ENCODE results near the gene DMRT3.

Gene DMRT3

GRCh38 chr9:959914-960313 is 16.5 kb upstream of the DMRT3 start:
- no peak overlapping the region for H3K9ac ChIP-seq (ENCODE audit: low read length)
- H3K27me3 ChIP-seq (ENCODE audit: control insufficient read depth, insufficient read depth, low read length) = peaks cover 3% of the 10 kb centered on the region
- H3K4me1 ChIP-seq (ENCODE audit: control insufficient read depth, insufficient read depth, low read length) = no peaks in the 10 kb centered on the region
- no peaks in the 10 kb centered on the region for H3K36me3 ChIP-seq (ENCODE audit: control insufficient read depth, insufficient read depth, low read length)
- no peak overlapping the region for H3K4me3 ChIP-seq (ENCODE audit: low read length)
- H3K27ac ChIP-seq (ENCODE audit: low read depth, low read length) = no peak overlapping the region

DNA sequence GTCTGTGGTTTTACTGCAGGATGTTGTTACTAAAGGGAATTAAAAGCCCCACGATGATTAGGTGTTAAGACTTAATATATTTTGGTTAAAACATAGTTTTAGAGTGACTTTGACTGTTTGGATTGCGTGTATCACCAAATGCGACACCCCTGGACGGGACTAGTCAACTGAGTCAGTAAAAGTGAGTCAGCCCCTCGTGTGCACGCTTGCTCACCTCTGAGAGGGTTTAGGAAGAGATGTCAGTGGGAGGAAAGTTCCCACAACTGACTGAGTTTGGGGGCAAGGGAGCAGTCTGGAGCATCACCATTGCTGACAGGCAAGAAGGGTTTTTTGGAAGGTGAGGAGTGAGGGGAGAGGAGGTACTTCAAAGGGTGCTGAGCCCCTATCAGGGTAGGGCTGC is 14.4 kb upstream of the DMRT3 start:
- no peak overlapping the region for H3K4me3 ChIP-seq (ENCODE audit: low read length)
- no peaks in the 10 kb centered on the region for H3K4me1 ChIP-seq (ENCODE audit: control insufficient read depth, insufficient read depth, low read length)
- no peaks in the 10 kb centered on the region for H3K36me3 ChIP-seq (ENCODE audit: control insufficient read depth, insufficient read depth, low read length)
- no peak overlapping the region for H3K27ac ChIP-seq (ENCODE audit: low read depth, low read length)
- no peak overlapping the region for H3K9ac ChIP-seq (ENCODE audit: low read length)
- peaks cover 3% of the 10 kb centered on the region for H3K27me3 ChIP-seq (ENCODE audit: control insufficient read depth, insufficient read depth, low read length)

DNA sequence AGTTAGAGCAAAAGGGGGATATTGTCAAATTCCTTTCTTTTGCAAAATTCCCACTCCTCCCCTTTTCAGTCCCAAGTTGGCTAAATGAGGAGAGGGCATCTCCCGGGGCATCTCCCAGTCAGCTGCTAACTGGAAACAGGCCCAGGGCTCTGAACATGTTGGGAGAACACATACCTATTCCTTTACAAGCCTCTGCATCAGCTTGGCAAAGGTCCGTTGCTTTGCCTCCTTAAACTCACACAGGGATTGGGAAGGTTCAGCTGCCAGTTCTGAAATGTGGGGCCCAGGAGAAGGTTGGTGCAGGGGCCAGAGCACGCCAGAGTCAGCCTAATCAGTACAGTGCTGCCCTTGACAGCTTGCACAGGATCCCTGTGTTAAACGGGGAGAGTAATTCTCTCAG is 11.0 kb upstream of the DMRT3 start:
- H3K4me1 ChIP-seq (ENCODE audit: control insufficient read depth, insufficient read depth, low read length) = no peaks in the 10 kb centered on the region
- peaks cover 18% of the 10 kb centered on the region for H3K27me3 ChIP-seq (ENCODE audit: control insufficient read depth, insufficient read depth, low read length)
- no peak overlapping the region for H3K9ac ChIP-seq (ENCODE audit: low read length)
- no peaks in the 10 kb centered on the region for H3K36me3 ChIP-seq (ENCODE audit: control insufficient read depth, insufficient read depth, low read length)
- no peak overlapping the region for H3K4me3 ChIP-seq (ENCODE audit: low read length)
- no peak overlapping the region for H3K27ac ChIP-seq (ENCODE audit: low read depth, low read length)

- Histone ChIP-seq H3K27ac (ENCODE audit: low read depth, low read length) (no peak overlapping the region), H3K36me3 (ENCODE audit: control insufficient read depth, insufficient read depth, low read length) (no peaks in the 10 kb centered on the region), H3K4me3 (ENCODE audit: low read length) (no peak overlapping the region), H3K27me3 (ENCODE audit: control insufficient read depth, insufficient read depth, low read length) (peaks cover 27% of the 10 kb centered on the region), H3K9ac (ENCODE audit: low read length) (no peak overlapping the region), H3K4me1 (ENCODE audit: control insufficient read depth, insufficient read depth, low read length) (no peaks in the 10 kb centered on the region)
Observed at GRCh38 chr9:966870-967269, 9.6 kb upstream of the DMRT3 start.

- no peak overlapping the region for H3K27ac ChIP-seq (ENCODE audit: low read depth, low read length)
- H3K4me1 ChIP-seq (ENCODE audit: control insufficient read depth, insufficient read depth, low read length) = no peaks in the 10 kb centered on the region
- peaks cover 31% of the 10 kb centered on the region for H3K27me3 ChIP-seq (ENCODE audit: control insufficient read depth, insufficient read depth, low read length)
Observed at GRCh38 chr9:967436-967835, 9.0 kb upstream of the DMRT3 start.

GRCh38 chr9:967903-968641 is 8.4 kb upstream of the DMRT3 start:
- Histone ChIP-seq H3K27ac (ENCODE audit: low read depth, low read length) (no peak overlapping the region), H3K4me1 (ENCODE audit: control insufficient read depth, insufficient read depth, low read length) (no peaks in the 10 kb centered on the region), H3K9ac (ENCODE audit: low read length) (no peak overlapping the region), H3K36me3 (ENCODE audit: control insufficient read depth, insufficient read depth, low read length) (no peaks in the 10 kb centered on the region), H3K4me3 (ENCODE audit: low read length) (no peak overlapping the region), H3K27me3 (ENCODE audit: control insufficient read depth, insufficient read depth, low read length) (peaks cover 37% of the 10 kb centered on the region)

More at GRCh38 chr9:967436-967835, 9.0 kb upstream of the DMRT3 start:
- Histone ChIP-seq H3K36me3 (ENCODE audit: control insufficient read depth, insufficient read depth, low read length) (no peaks in the 10 kb centered on the region), H3K9ac (ENCODE audit: low read length) (no peak overlapping the region), H3K4me3 (ENCODE audit: low read length) (no peak overlapping the region)

DNA sequence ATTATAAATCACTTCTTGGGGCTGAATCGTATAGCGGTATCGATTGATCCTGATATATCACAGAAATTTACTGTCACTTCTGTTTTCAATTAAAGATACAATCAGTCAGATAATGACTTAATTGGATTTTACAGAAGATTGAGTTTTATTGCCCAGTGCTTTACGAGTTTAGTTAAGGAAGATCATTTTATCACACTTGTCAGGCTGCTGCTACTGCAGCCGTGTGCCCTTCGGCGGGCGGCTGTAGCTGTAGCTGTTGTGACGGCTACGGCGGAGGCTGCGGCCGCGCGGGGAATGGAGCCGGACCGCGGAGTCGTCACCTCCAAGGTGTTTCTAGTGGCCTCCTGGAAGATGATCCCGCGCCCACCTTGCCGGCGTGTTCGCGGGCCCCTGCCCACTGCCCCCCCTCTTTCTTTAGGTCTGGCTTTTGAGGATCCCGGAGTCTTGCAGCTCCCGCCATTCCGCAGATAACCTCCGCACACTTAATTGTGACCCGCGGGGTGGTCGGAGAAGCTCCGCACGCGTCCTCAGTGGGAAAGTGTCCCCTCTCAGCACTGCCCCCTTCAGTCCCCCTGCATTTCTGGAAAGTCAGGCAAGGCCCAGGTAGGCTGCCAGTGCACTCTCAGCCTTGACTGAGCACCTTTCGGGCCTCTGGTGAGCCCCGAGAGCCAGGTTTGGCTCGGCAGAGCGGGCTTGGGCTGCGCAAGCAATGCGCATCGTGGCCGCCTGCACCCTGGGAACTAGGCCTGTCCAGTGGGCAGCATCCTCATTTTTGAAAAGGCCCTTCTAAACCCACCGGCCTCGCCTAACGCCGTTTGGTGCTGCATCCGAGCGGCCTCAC is 6.9 kb upstream of the DMRT3 start:
- Histone ChIP-seq H3K27ac (ENCODE audit: low read depth, low read length) (no peak overlapping the region), H3K4me1 (ENCODE audit: control insufficient read depth, insufficient read depth, low read length) (no peaks in the 10 kb centered on the region), H3K9ac (ENCODE audit: low read length) (no peak overlapping the region), H3K4me3 (ENCODE audit: low read length) (no peak overlapping the region), H3K27me3 (ENCODE audit: control insufficient read depth, insufficient read depth, low read length) (peaks cover 50% of the 10 kb centered on the region), H3K36me3 (ENCODE audit: control insufficient read depth, insufficient read depth, low read length) (no peaks in the 10 kb centered on the region)

GRCh38 chr9:970151-970996 is 6.1 kb upstream of the DMRT3 start:
- Histone ChIP-seq H3K4me1 (ENCODE audit: control insufficient read depth, insufficient read depth, low read length) (no peaks in the 10 kb centered on the region), H3K4me3 (ENCODE audit: low read length) (no peak overlapping the region)

GRCh38 chr9:971901-972500 is 4.5 kb upstream of the DMRT3 start:
- no peaks in the 10 kb centered on the region for H3K4me1 ChIP-seq (ENCODE audit: control insufficient read depth, insufficient read depth, low read length)
- no peak overlapping the region for H3K27ac ChIP-seq (ENCODE audit: low read depth, low read length)
- H3K9ac ChIP-seq (ENCODE audit: low read length) = no peak overlapping the region
- H3K36me3 ChIP-seq (ENCODE audit: control insufficient read depth, insufficient read depth, low read length) = no peaks in the 10 kb centered on the region
- H3K4me3 ChIP-seq (ENCODE audit: low read length) = peak overlapping the region; percentile 22
- peaks cover 67% of the 10 kb centered on the region for H3K27me3 ChIP-seq (ENCODE audit: control insufficient read depth, insufficient read depth, low read length)

More at GRCh38 chr9:970151-970996, 6.1 kb upstream of the DMRT3 start:
- peaks cover 57% of the 10 kb centered on the region for H3K27me3 ChIP-seq (ENCODE audit: control insufficient read depth, insufficient read depth, low read length)
- no peaks in the 10 kb centered on the region for H3K36me3 ChIP-seq (ENCODE audit: control insufficient read depth, insufficient read depth, low read length)
- H3K27ac ChIP-seq (ENCODE audit: low read depth, low read length) = no peak overlapping the region
- H3K9ac ChIP-seq (ENCODE audit: low read length) = no peak overlapping the region

DNA sequence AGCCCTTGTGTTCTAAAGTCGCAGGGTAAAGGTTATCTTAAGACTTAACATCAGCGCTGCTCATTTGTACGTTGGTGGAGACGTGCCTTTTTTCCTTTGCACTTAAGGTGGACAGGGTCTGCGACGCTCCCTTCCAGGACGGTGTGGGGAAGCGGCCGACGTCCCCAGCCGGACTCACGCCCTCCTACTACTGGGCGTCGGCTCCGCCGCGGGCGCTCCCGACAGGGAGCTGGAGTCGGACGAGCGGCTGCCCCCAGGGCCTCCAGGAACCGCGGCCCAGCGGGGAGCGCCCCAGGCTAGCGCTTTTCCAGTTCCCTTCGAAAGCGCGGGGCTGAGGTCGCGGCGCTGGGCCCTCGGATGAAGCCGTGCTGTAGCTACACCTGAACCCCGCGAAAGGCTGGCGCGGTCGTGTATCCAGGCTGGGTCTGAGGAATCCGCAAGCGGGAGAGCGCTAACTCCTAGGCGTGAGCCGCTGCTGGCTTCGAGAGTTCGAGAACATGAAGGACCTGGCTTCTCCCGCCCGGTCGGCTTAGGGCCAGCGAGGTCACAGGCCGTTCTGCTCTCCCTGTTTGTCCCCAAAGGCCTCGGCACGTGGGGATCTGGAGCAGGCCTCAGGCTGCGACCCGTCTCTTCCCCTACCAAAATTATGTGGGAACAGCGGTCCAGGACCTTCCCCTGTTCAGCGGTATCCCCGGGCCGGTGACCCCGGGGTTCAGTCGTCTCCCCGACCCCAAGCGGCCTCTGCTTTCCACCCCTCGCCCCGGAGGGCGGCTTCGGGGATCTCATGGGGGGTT is 3.8 kb upstream of the DMRT3 start:
- H3K27me3 ChIP-seq (ENCODE audit: control insufficient read depth, insufficient read depth, low read length) = peaks cover 70% of the 10 kb centered on the region
- no peak overlapping the region for H3K9ac ChIP-seq (ENCODE audit: low read length)
- no peaks in the 10 kb centered on the region for H3K4me1 ChIP-seq (ENCODE audit: control insufficient read depth, insufficient read depth, low read length)
- H3K4me3 ChIP-seq (ENCODE audit: low read length) = peak overlapping the region; percentile 22
- H3K27ac ChIP-seq (ENCODE audit: low read depth, low read length) = no peak overlapping the region
- no peaks in the 10 kb centered on the region for H3K36me3 ChIP-seq (ENCODE audit: control insufficient read depth, insufficient read depth, low read length)

GRCh38 chr9:973295-973834 is 3.1 kb upstream of the DMRT3 start:
- Histone ChIP-seq H3K4me1 (ENCODE audit: control insufficient read depth, insufficient read depth, low read length) (no peaks in the 10 kb centered on the region), H3K27ac (ENCODE audit: low read depth, low read length) (no peak overlapping the region), H3K9ac (ENCODE audit: low read length) (no peak overlapping the region), H3K27me3 (ENCODE audit: control insufficient read depth, insufficient read depth, low read length) (peaks cover 67% of the 10 kb centered on the region), H3K4me3 (ENCODE audit: low read length) (no peak overlapping the region), H3K36me3 (ENCODE audit: control insufficient read depth, insufficient read depth, low read length) (no peaks in the 10 kb centered on the region)
